Myocyte (in vitro differentiated cells): ENCODE results near the gene ZFAND3. TPM values are rescaled to one million over a fixed set of nuclear protein-coding genes. Genes with fewer than 3 reads are reported as not detected.
"Not testable (repeated sequence)": the region's sequence is repeated elsewhere in the genome, so short reads cannot be mapped to it uniquely, and the experiment has no call there.

ENCODE experiments used
- DNase-seq: peaks from one replicate; pipeline ENCODE4 v3.0.0-alpha.2; 2012; ENCODE audit warnings: low read depth
- total RNA-seq: library from RNA; depleted of rRNA; stranded (reverse); fragments of >200 nt; gene quantifications from 2 replicates; pipeline ENCODE4 v1.2.3, GENCODE V29; 2014

Gene ZFAND3
- total RNA-seq, 1 donor from 2014 or later: 26.9 TPM

GRCh38 chr6:37931066-37931465 lies 111.5 kb downstream of the ZFAND3 start:
- peak; percentile 48 for DNase-seq

GRCh38 chr6:37934276-37934675 lies 114.7 kb downstream of the ZFAND3 start:
- no peak for DNase-seq

DNA sequence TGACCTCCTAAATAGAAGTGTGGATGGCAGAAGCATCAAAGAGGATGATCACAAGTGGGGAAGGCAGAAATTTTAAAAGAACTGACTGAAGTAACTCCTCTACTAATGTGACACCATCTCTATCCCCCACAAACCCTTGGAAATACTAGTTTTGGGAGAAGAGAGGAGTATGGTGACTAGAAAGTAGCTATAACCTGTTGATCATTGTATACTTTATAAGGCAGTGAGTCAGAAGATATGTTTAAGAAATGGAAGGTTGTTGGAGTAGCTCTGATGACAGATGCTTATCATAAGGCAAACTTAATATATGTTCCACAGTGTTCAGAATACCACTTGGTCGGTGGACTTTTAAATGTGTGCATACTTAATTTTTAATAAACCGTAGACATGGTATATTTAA lies 116.6 kb downstream of the ZFAND3 start:
- no peak for DNase-seq

- no peak for DNase-seq
Observed at GRCh38 chr6:37936906-37937305, 117.4 kb downstream of the ZFAND3 start.

DNA sequence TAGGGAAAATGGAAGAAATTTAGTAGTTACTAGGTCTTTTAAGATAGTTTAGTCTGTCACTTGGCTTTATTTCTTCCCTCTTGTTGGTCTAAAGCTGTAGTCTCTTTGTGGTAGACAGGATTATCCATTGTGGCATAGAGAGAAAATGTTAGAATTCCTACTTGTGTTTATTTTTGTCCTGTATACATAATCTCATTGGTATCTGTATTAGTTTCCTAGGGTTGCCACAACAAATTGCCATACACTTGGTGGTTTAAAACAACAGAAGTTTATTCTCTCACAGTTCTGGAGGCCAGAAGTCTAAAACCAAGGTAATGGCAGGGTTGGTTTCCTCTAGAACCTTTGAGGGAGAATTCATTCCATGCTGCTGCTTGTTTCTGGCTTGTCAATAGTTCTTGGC lies 119.4 kb downstream of the ZFAND3 start:
- DNase-seq: peak; percentile 85

GRCh38 chr6:37940074-37940847 lies 120.7 kb downstream of the ZFAND3 start:
- peak; percentile 65 for DNase-seq

GRCh38 chr6:37941871-37942270 lies 122.3 kb downstream of the ZFAND3 start:
- no peak for DNase-seq

DNA sequence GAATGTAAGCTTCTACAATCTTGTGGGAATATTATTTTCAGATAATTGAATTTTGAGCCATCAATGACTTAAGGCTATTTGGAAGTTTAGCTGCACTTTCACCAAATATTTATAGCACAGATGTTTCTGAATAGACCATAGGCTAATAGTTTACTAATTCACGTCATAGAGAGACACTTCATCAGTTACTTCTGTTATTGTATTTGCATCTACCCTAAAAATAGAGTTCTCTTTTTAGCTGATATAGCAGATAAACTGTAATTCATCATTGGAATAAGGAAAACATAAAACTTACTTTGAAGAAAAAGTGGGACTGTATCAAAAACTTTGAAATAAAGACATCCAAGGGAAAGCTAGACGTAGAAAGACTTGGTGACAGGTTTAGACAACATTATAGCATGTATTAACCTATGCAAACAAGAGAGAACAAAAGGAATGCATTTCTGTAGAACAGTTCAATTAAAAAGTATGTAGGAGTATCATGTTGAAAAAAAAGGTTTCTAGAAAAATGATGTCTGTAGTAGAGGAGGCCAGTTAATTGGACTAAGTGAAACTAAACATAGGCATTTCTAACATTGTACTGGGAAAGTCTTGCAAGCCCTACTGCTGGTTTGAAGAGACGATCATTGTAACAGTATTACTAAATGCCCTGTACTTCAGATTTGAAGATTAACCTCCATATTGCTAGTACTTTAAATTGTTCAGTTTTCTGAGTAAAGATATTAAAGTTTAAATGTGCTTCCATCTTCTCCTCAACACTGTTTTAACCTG lies 123.3 kb downstream of the ZFAND3 start:
- DNase-seq: no peak

GRCh38 chr6:37943436-37944058 lies 124.0 kb downstream of the ZFAND3 start:
- DNase-seq: no peak

DNA sequence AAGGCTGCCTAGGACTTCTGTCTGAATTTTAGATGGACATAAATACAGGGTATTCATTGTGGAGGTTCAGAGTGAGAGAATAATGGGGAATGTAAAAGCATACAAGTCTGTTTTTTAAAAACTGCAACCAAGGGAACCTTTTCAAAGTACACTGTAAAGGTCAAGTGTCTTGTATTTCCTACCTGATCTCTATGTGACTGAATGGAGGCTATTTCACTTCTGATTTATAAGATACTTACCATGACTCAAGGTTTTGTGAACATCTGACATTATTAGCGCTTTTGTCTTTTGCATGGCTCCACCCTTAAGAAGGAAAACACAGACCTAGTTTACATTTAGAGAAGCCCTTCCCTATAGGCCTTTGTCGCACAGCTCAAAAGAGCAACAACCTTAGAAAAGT lies 126.5 kb downstream of the ZFAND3 start:
- no peak for DNase-seq

DNA sequence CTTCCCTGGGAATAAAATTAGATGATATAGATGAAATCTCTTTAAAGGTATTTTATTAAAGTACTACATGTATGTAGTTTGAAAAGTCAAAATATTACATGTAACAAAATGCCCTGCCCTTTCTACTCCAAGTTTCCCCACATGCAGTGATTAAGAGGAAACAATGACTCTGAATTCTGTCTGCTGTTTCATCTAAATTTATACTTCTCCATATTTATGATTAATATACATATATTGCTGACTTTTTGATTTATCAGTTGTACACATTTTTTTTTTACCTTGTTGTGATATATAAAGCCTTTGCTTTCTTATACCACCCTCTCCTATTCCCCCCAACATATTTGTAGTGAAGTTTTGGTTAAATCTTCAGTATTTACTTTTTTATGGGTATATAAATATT lies 127.9 kb downstream of the ZFAND3 start:
- DNase-seq: no peak

DNA sequence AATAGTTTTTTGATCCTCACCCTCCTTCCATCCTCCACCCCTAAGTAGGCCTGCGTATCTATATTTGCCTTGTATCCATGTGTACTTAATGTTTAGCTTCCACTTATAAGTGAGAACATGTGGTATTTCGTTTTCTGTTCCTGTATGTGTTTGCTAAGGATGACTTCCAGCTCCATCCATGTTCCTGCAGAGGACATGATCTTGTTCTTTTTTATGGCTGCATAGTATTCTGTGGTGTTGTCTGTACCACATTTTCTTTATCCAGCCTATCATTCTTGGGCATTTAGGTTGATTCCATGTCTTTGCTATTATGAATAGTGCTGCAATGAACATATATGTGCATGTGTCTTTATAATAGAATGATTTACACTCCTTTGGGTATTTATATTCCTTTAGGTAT lies 129.1 kb downstream of the ZFAND3 start:
- not testable (repeated sequence) for DNase-seq

GRCh38 chr6:37952027-37952426 lies 132.5 kb downstream of the ZFAND3 start:
- DNase-seq: no peak

DNA sequence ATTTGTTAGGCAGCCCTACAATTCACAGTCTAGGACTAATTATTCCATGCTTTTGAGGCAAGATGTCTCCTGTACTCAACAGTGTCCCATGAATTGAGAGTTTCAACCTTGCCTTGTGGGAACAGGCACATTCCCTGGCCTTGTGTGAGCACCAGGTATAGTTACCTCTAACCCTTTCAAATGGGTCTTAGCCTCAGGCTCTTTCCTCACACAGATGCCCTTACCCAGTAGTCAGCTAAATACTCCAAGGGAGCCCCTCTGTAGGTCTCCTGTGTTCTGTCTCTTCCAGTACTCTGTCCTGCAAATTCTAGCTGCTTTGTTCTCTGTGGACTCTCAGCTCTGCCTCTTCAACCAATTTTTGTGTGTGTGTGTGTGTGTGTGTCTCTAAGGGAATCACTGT lies 135.3 kb downstream of the ZFAND3 start:
- no peak for DNase-seq

DNA sequence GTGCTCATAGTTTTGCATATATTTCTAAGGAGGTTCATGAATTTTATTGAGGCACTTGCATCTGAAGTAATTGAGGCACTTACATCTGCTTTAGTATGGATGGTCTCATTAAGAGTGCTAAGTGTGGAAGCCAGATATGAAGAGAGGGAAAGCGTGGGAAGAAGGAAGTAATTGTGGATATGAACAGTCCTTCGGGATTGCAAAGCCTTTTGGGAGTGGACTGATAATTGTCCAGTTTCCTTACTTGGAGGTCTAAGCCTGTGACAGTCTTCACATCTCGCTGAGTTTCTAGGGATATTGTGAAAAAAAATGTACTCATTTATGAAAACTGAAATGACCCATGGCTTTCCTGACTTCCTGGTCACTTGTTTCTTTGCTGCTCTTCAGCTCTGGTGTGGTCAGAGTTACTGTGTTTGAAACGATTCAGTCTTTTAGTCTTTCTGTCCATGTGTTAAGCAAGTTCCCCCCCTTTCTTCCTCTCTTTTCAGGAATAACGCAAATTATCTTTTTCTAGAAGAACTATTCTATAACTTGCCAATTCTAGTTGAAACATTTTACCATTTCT lies 137.3 kb downstream of the ZFAND3 start:
- no peak for DNase-seq

- no peak for DNase-seq
Observed at GRCh38 chr6:37959061-37959460, 139.5 kb downstream of the ZFAND3 start.

- DNase-seq: no peak
Observed at GRCh38 chr6:37960139-37960935, 140.8 kb downstream of the ZFAND3 start.

- not testable (repeated sequence) for DNase-seq
Observed at GRCh38 chr6:37962481-37963080, 143.1 kb downstream of the ZFAND3 start.

DNA sequence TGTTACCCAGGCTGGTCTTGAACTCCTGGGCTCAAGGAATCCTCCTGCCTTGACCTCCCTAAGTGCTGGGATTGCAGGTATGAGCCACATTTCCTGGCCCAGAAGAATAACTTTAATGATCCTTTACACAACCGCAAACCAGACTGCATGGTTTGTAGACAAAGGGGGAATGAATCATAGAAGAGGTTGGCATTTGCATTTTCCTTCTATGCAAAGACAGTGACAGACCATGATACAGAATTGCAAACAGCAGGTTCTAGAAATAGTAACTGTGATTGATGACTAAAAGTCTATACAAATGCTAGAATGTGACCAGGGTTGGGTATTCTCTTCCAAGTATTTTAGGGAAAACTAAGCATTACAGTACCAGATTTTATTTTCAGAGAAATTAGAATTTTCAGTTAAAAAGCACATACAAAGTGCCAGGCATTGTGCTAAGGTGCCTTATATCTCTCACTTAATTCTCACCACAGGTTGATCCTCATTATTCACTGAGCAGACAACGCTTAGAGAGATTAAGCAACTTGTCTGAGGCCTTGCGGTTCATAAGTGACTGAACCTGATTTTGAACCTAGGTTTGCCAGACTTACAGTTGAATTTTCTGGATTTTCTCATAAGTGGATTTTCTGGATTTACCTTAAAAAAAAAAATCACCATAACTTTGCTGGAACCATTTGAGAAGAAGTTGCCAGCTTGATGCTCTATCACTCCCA lies 146.6 kb downstream of the ZFAND3 start:
- DNase-seq: no peak

DNA sequence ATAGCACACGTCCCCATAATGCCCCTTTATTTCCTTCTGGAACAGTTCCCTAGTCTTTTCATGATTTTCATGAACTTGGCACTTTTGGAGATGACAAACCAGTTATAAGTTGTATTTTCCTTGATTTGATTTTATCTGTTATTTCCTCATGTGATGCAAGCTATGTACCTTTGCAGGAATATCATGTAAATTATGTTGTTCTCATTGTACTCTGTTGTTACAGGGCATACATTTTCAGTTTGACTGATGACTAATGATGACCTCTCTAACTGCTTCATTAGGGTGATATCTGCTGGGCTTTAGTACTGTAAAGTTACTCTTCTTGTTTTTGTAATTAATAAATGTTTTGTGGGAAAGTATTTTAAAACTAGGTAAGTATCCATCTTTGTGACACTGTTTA lies 147.3 kb downstream of the ZFAND3 start:
- no peak for DNase-seq
